Measurements from ENCODE around the gene OR4F16. TPM values are rescaled to one million over a fixed set of nuclear protein-coding genes. Genes with fewer than 3 reads are reported as not detected.
"Not testable (repeated sequence)": the region's sequence is repeated elsewhere in the genome, so short reads cannot be mapped to it uniquely, and the experiment has no call there.

OR4F16 gene
- total and polyA plus RNA-seq, 2 of the 8 experiments (the other 6 are each of a cell fraction or from before 2014, with no cell fraction given): not detected

DNA sequence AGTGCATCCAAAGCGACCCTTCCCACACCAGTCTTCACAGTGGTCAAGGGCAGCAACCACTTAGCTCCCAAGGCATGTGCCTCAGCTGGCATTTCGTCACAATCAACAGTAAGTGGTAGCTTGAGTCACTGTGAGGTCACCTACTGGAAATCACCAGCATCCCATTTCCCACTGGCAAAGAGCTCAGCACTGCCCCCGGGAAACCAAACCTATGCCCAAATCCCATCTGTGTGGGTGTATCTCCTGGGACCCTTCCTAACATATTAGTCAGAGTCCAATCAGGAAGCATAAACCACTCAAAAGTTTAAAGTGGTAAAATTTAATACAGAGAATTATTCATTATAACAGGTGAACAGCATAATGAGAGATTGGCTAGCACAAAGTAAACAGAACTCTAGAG is 47.2 kb upstream of the OR4F16 start:
- H3K4me1 ChIP-seq (replicated peaks in 1 of 4; ENCODE audit: control insufficient read depth in 3 of 4, insufficient read depth in 4 of 4, low read length in 3 of 4); H3K23me2 ChIP-seq (ENCODE audit: low read depth, low read length); H3K27me3 ChIP-seq (replicated peaks in 1 of 4; ENCODE audit: control insufficient read depth in 3 of 4, extremely low read depth in 1 of 4, insufficient read depth in 3 of 4, low read length in 3 of 4); H4K5ac ChIP-seq (ENCODE audit: insufficient read length, low read depth, low read length); H3K9ac ChIP-seq (replicated peaks in 1 of 4; ENCODE audit: extremely low read depth in 1 of 4, low read depth in 3 of 4, low read length in 3 of 4); H2AK5ac ChIP-seq (ENCODE audit: low read depth, low read length); FAIRE-seq; H3K79me1 ChIP-seq (ENCODE audit: low read depth, low read length); H3K79me2 ChIP-seq (ENCODE audit: control insufficient read depth in 1 of 2, insufficient read depth in 2 of 2, low read length in 2 of 2); H3K27ac ChIP-seq (ENCODE audit: low read depth, low read length); H2BK120ac ChIP-seq (replicated peaks; ENCODE audit: low read depth, low read length); H3K4me2 ChIP-seq (ENCODE audit: insufficient read depth in 1 of 2, low read depth in 2 of 2, low read length in 2 of 2); POLR2A ChIA-PET (ENCODE audit: partially characterized antibody); H4K91ac ChIP-seq (replicated peaks; ENCODE audit: insufficient read length, low read length); H3K56ac ChIP-seq (replicated peaks; ENCODE audit: insufficient read length, low read depth, low read length); H3K23ac ChIP-seq (ENCODE audit: insufficient read length); H2AFZ ChIP-seq (ENCODE audit: low read length); H3K9me3 ChIP-seq (ENCODE audit: insufficient read depth in 2 of 2, low read depth in 1 of 2, low read length in 1 of 2); H4K20me1 ChIP-seq (replicated peaks in 1 of 2; ENCODE audit: control insufficient read depth in 1 of 2, insufficient read depth in 2 of 2, low read length in 2 of 2); H2BK5ac ChIP-seq (ENCODE audit: low read depth, low read length); H3K4me3 ChIP-seq (ENCODE audit: extremely low read depth in 1 of 4, insufficient read depth in 2 of 4, low read depth in 3 of 4, low read length in 4 of 4); H2BK12ac ChIP-seq (ENCODE audit: low read depth, low read length); H3K14ac ChIP-seq (ENCODE audit: insufficient read length); H4K8ac ChIP-seq (ENCODE audit: extremely low read depth, insufficient read depth, low read length); CTCF ChIA-PET (ENCODE audit: partially characterized antibody); H3K36me3 ChIP-seq (ENCODE audit: control insufficient read depth in 2 of 4, insufficient read depth in 4 of 4, low read length in 3 of 4); H2BK15ac ChIP-seq (ENCODE audit: low read length); H3K18ac ChIP-seq (ENCODE audit: extremely low read depth, low read length); H2BK20ac ChIP-seq (ENCODE audit: low read length); DNase-seq (ENCODE audit: low read depth in 1 of 2, low spot score in 2 of 2); H3K4ac ChIP-seq (replicated peaks; ENCODE audit: insufficient read length, low read depth, low read length): not testable (repeated sequence)
- 89% methylated on average over 1 of the region's 3 CpGs; no CpG with 5 or more reads in 1 of the 2 experiments for WGBS, 2 experiments (ENCODE audit: extremely low coverage in 1 of 2, insufficient coverage in 1 of 2, insufficient read length in 1 of 2, insufficient replicate concordance in 2 of 2, low coverage in 1 of 2, low lambda C conversion rate in 2 of 2, missing lambda C conversion rate in 1 of 2)

GRCh38 chr1:727040-727439 is 40.6 kb upstream of the OR4F16 start:
- H3K4me2 ChIP-seq (ENCODE audit: insufficient read depth in 1 of 2, low read depth in 2 of 2, low read length in 2 of 2); FAIRE-seq; H3K4me1 ChIP-seq (replicated peaks in 1 of 4; ENCODE audit: control insufficient read depth in 3 of 4, insufficient read depth in 4 of 4, low read length in 3 of 4); CTCF ChIA-PET (ENCODE audit: partially characterized antibody); H3K23ac ChIP-seq (ENCODE audit: insufficient read length); DNase-seq (ENCODE audit: low read depth in 1 of 2, low spot score in 2 of 2); H2BK120ac ChIP-seq (replicated peaks; ENCODE audit: low read depth, low read length); H3K36me3 ChIP-seq (ENCODE audit: control insufficient read depth in 2 of 4, insufficient read depth in 4 of 4, low read length in 3 of 4); POLR2A ChIA-PET (ENCODE audit: partially characterized antibody); H3K79me1 ChIP-seq (ENCODE audit: low read depth, low read length); H2BK5ac ChIP-seq (ENCODE audit: low read depth, low read length); H3K27me3 ChIP-seq (replicated peaks in 1 of 4; ENCODE audit: control insufficient read depth in 3 of 4, extremely low read depth in 1 of 4, insufficient read depth in 3 of 4, low read length in 3 of 4); H2AK5ac ChIP-seq (ENCODE audit: low read depth, low read length); H3K18ac ChIP-seq (ENCODE audit: extremely low read depth, low read length); H3K23me2 ChIP-seq (ENCODE audit: low read depth, low read length); H4K8ac ChIP-seq (ENCODE audit: extremely low read depth, insufficient read depth, low read length); H2BK20ac ChIP-seq (ENCODE audit: low read length); H3K27ac ChIP-seq (ENCODE audit: low read depth, low read length); H4K20me1 ChIP-seq (replicated peaks in 1 of 2; ENCODE audit: control insufficient read depth in 1 of 2, insufficient read depth in 2 of 2, low read length in 2 of 2); H2BK15ac ChIP-seq (ENCODE audit: low read length); H3K4me3 ChIP-seq (ENCODE audit: extremely low read depth in 1 of 4, insufficient read depth in 2 of 4, low read depth in 3 of 4, low read length in 4 of 4); H3K4ac ChIP-seq (replicated peaks; ENCODE audit: insufficient read length, low read depth, low read length); H3K9me3 ChIP-seq (ENCODE audit: insufficient read depth in 2 of 2, low read depth in 1 of 2, low read length in 1 of 2); H4K91ac ChIP-seq (replicated peaks; ENCODE audit: insufficient read length, low read length); H3K14ac ChIP-seq (ENCODE audit: insufficient read length); H4K5ac ChIP-seq (ENCODE audit: insufficient read length, low read depth, low read length); H3K79me2 ChIP-seq (ENCODE audit: control insufficient read depth in 1 of 2, insufficient read depth in 2 of 2, low read length in 2 of 2); H2AFZ ChIP-seq (ENCODE audit: low read length); H3K9ac ChIP-seq (replicated peaks in 1 of 4; ENCODE audit: extremely low read depth in 1 of 4, low read depth in 3 of 4, low read length in 3 of 4); H3K56ac ChIP-seq (replicated peaks; ENCODE audit: insufficient read length, low read depth, low read length); H2BK12ac ChIP-seq (ENCODE audit: low read depth, low read length): not testable (repeated sequence)
- WGBS, 2 experiments (ENCODE audit: extremely low coverage in 1 of 2, insufficient coverage in 1 of 2, insufficient read length in 1 of 2, insufficient replicate concordance in 2 of 2, low coverage in 1 of 2, low lambda C conversion rate in 2 of 2, missing lambda C conversion rate in 1 of 2): no CpG with 5 or more reads among the region's 20 CpGs
